Fibroblast of mammary gland (primary cell): ENCODE data around the gene RNF126.

Experiments used
- DNase-seq: peaks from one replicate; pipeline ENCODE4 v3.0.0-alpha.2; 2010; ENCODE audit warnings: low read depth
- H3K4me3 ChIP-seq: 2 replicates; pipeline ENCODE4 v1.5.1; 2011; ENCODE audit warnings: low read depth, mild to moderate bottlenecking, low read length, moderate library complexity; ENCODE audit not compliant: control insufficient read depth
- CTCF ChIP-seq: conservative IDR thresholded peaks from 2 replicates; pipeline ENCODE4 v1.5.1; 2011; ENCODE audit warnings: low read depth, low read length, inconsistent platforms; ENCODE audit not compliant: control insufficient read depth, insufficient read depth

The RNF126 gene

GRCh38 chr19:642767-643727 is 20.0 kb downstream of the RNF126 start:
- TF ChIP-seq CTCF: no peak
- no peak overlapping the region for H3K4me3 ChIP-seq
- DNase-seq: no peak

- DNase-seq: no peak
- no peak for TF ChIP-seq CTCF
- no peak overlapping the region for H3K4me3 ChIP-seq
These were observed 21.3 kb downstream of the RNF126 start for GRCh38 chr19:641702-642101.

- H3K4me3 ChIP-seq: no peak overlapping the region
- DNase-seq: no peak
- no peak for TF ChIP-seq CTCF
These were observed 22.3 kb downstream of the RNF126 start for GRCh38 chr19:640606-641189.

GRCh38 chr19:640161-640558 is 22.9 kb downstream of the RNF126 start:
- H3K4me3 ChIP-seq: no peak overlapping the region
- no peak for DNase-seq
- TF ChIP-seq CTCF: no peak

- TF ChIP-seq CTCF: no peak
- peak within 1 kb of the TSS; percentile 38 for H3K4me3 ChIP-seq
- DNase-seq: peak; percentile 74
These were observed 23.5 kb downstream of the RNF126 start, which contains the start of gene FGF22 for GRCh38 chr19:639253-640160. TSS of gene FGF22 (plus strand) at chr19:639879. CDS start at chr19:639926, 47 bp downstream.

GRCh38 chr19:638906-639252 is 24.1 kb downstream of the RNF126 start:
- no peak for TF ChIP-seq CTCF
- no peak for DNase-seq
- H3K4me3 ChIP-seq: peak overlapping the region; percentile 38
